Activated naive CD8-positive, alpha-beta T cell (primary cell): ENCODE measurements around the gene POSTN.
"Not testable (repeated sequence)": the region's sequence is repeated elsewhere in the genome, so short reads cannot be mapped to it uniquely, and the experiment has no call there.

Experiments
- H3K27ac Mint-ChIP-seq: one replicate; pipeline ENCODE4 v1.8.0; 2021; ENCODE audit warnings: mixed read lengths
- H3K27me3 Mint-ChIP-seq: one replicate; pipeline ENCODE4 v1.8.0; 2021; ENCODE audit warnings: mixed read lengths
- H3K36me3 Mint-ChIP-seq: one replicate; pipeline ENCODE4 v1.8.0; 2021; ENCODE audit warnings: mixed read lengths
- H3K4me1 Mint-ChIP-seq: one replicate; pipeline ENCODE4 v1.8.0; 2021; ENCODE audit warnings: low read depth, mixed read lengths
- H3K4me3 Mint-ChIP-seq: one replicate; pipeline ENCODE4 v1.8.0; 2021; ENCODE audit warnings: mild to moderate bottlenecking, mixed read lengths
- H3K9me3 Mint-ChIP-seq: one replicate; pipeline ENCODE4 v1.8.0; 2021; ENCODE audit warnings: low read depth, mixed read lengths

POSTN gene

GRCh38 chr13:37560526-37560925 lies 38.0 kb downstream of the POSTN start:
- Mint-ChIP-seq H3K36me3 (no peaks in the 10 kb centered on the region), H3K4me1 (no peaks in the 10 kb centered on the region), H3K9me3 (peaks cover 1% of the 10 kb centered on the region), H3K4me3 (no peak overlapping the region), H3K27ac (no peak overlapping the region), H3K27me3 (no peaks in the 10 kb centered on the region)

GRCh38 chr13:37558766-37559165 lies 39.8 kb downstream of the POSTN start:
- not testable (repeated sequence) for H3K27ac Mint-ChIP-seq, H3K4me3 Mint-ChIP-seq, H3K36me3 Mint-ChIP-seq, H3K27me3 Mint-ChIP-seq, H3K9me3 Mint-ChIP-seq, H3K4me1 Mint-ChIP-seq

GRCh38 chr13:37546087-37546486 lies 52.5 kb downstream of the POSTN start:
- Mint-ChIP-seq H3K36me3 (no peaks in the 10 kb centered on the region), H3K27me3 (no peaks in the 10 kb centered on the region), H3K27ac (no peak overlapping the region), H3K4me3 (no peak overlapping the region), H3K9me3 (peaks cover 10% of the 10 kb centered on the region), H3K4me1 (no peaks in the 10 kb centered on the region)

GRCh38 chr13:37544995-37545394 lies 53.6 kb downstream of the POSTN start:
- Mint-ChIP-seq H3K9me3 (peaks cover 15% of the 10 kb centered on the region), H3K27me3 (no peaks in the 10 kb centered on the region), H3K4me1 (no peaks in the 10 kb centered on the region), H3K4me3 (no peak overlapping the region), H3K36me3 (no peaks in the 10 kb centered on the region), H3K27ac (no peak overlapping the region)

- H3K4me3 Mint-ChIP-seq, result no peak overlapping the region
- H3K4me1 Mint-ChIP-seq, result no peaks in the 10 kb centered on the region
- no peak overlapping the region for H3K27ac Mint-ChIP-seq
- H3K9me3 Mint-ChIP-seq, result peaks cover 30% of the 10 kb centered on the region
- no peaks in the 10 kb centered on the region for H3K36me3 Mint-ChIP-seq
- no peaks in the 10 kb centered on the region for H3K27me3 Mint-ChIP-seq
These were observed 58.5 kb downstream of the POSTN start for GRCh38 chr13:37539976-37540605.

GRCh38 chr13:37539170-37539569 lies 59.4 kb downstream of the POSTN start:
- H3K27ac Mint-ChIP-seq, result no peak overlapping the region
- H3K4me3 Mint-ChIP-seq, result no peak overlapping the region
- H3K27me3 Mint-ChIP-seq, result no peaks in the 10 kb centered on the region
- no peaks in the 10 kb centered on the region for H3K4me1 Mint-ChIP-seq
- no peaks in the 10 kb centered on the region for H3K36me3 Mint-ChIP-seq
- peaks cover 30% of the 10 kb centered on the region for H3K9me3 Mint-ChIP-seq

- H3K9me3 Mint-ChIP-seq, result peaks cover 33% of the 10 kb centered on the region
- no peaks in the 10 kb centered on the region for H3K36me3 Mint-ChIP-seq
- H3K27me3 Mint-ChIP-seq, result no peaks in the 10 kb centered on the region
- no peak overlapping the region for H3K4me3 Mint-ChIP-seq
- no peak overlapping the region for H3K27ac Mint-ChIP-seq
- H3K4me1 Mint-ChIP-seq, result no peaks in the 10 kb centered on the region
These were observed 63.1 kb downstream of the POSTN start for GRCh38 chr13:37535501-37535900.

- Mint-ChIP-seq H3K4me3 (no peak overlapping the region), H3K4me1 (no peaks in the 10 kb centered on the region), H3K36me3 (no peaks in the 10 kb centered on the region), H3K27me3 (no peaks in the 10 kb centered on the region), H3K27ac (no peak overlapping the region), H3K9me3 (peaks cover 28% of the 10 kb centered on the region)
These were observed 63.9 kb downstream of the POSTN start for GRCh38 chr13:37534676-37535075.

GRCh38 chr13:37534181-37534580 lies 64.4 kb downstream of the POSTN start:
- Mint-ChIP-seq H3K36me3 (no peaks in the 10 kb centered on the region), H3K4me3 (no peak overlapping the region), H3K4me1 (no peaks in the 10 kb centered on the region), H3K27me3 (no peaks in the 10 kb centered on the region), H3K27ac (no peak overlapping the region), H3K9me3 (peaks cover 23% of the 10 kb centered on the region)

GRCh38 chr13:37531049-37531448 lies 67.5 kb downstream of the POSTN start:
- Mint-ChIP-seq H3K27ac (no peak overlapping the region), H3K4me1 (no peaks in the 10 kb centered on the region), H3K9me3 (peaks cover 21% of the 10 kb centered on the region), H3K36me3 (no peaks in the 10 kb centered on the region), H3K4me3 (no peak overlapping the region), H3K27me3 (no peaks in the 10 kb centered on the region)

- H3K9me3 Mint-ChIP-seq, result peaks cover 14% of the 10 kb centered on the region
- no peaks in the 10 kb centered on the region for H3K36me3 Mint-ChIP-seq
- no peaks in the 10 kb centered on the region for H3K4me1 Mint-ChIP-seq
- H3K27me3 Mint-ChIP-seq, result no peaks in the 10 kb centered on the region
- H3K27ac Mint-ChIP-seq, result no peak overlapping the region
- H3K4me3 Mint-ChIP-seq, result no peak overlapping the region
These were observed 68.7 kb downstream of the POSTN start for GRCh38 chr13:37529751-37530385.

- H3K27ac Mint-ChIP-seq, result no peak overlapping the region
- peaks cover 13% of the 10 kb centered on the region for H3K9me3 Mint-ChIP-seq
- no peaks in the 10 kb centered on the region for H3K27me3 Mint-ChIP-seq
These were observed 71.7 kb downstream of the POSTN start for GRCh38 chr13:37526710-37527473.

GRCh38 chr13:37515226-37515625 lies 83.3 kb downstream of the POSTN start:
- H3K36me3 Mint-ChIP-seq, result no peaks in the 10 kb centered on the region
- no peaks in the 10 kb centered on the region for H3K4me1 Mint-ChIP-seq
- H3K9me3 Mint-ChIP-seq, result peaks cover 6% of the 10 kb centered on the region
- no peaks in the 10 kb centered on the region for H3K27me3 Mint-ChIP-seq
- H3K27ac Mint-ChIP-seq, result no peak overlapping the region
- no peak overlapping the region for H3K4me3 Mint-ChIP-seq

More at GRCh38 chr13:37526710-37527473, 71.7 kb downstream of the POSTN start:
- Mint-ChIP-seq H3K4me3 (no peak overlapping the region), H3K4me1 (no peaks in the 10 kb centered on the region), H3K36me3 (no peaks in the 10 kb centered on the region)
